8988T (cell line): ENCODE measurements around the gene COLEC11.
"Not testable (repeated sequence)": the region's sequence is repeated elsewhere in the genome, so short reads cannot be mapped to it uniquely, and the experiment has no call there.

Experiments used
- DNase-seq: peaks from one replicate; pipeline ENCODE4 v3.0.0; 2011

The COLEC11 gene

GRCh38 chr2:3606370-3607201 lies 11.7 kb downstream of the COLEC11 start:
- no peak for DNase-seq

GRCh38 chr2:3608373-3609278 lies 13.7 kb downstream of the COLEC11 start:
- no peak for DNase-seq

GRCh38 chr2:3609279-3609673 lies 14.4 kb downstream of the COLEC11 start:
- not testable (repeated sequence) for DNase-seq

GRCh38 chr2:3610415-3610814 lies 15.5 kb downstream of the COLEC11 start:
- DNase-seq = no peak

- DNase-seq = no peak
These were observed 16.1 kb downstream of the COLEC11 start for GRCh38 chr2:3610881-3611505.

GRCh38 chr2:3611589-3611988 lies 16.7 kb downstream of the COLEC11 start:
- no peak for DNase-seq

GRCh38 chr2:3612639-3613523 lies 18.0 kb downstream of the COLEC11 start:
- DNase-seq = no peak

GRCh38 chr2:3613524-3613905 lies 18.6 kb downstream of the COLEC11 start:
- DNase-seq = no peak

- not testable (repeated sequence) for DNase-seq
These were observed 19.8 kb downstream of the COLEC11 start for GRCh38 chr2:3614743-3615142.

GRCh38 chr2:3615541-3616200 lies 20.8 kb downstream of the COLEC11 start:
- not testable (repeated sequence) for DNase-seq

GRCh38 chr2:3616435-3617197 lies 21.7 kb downstream of the COLEC11 start:
- DNase-seq = not testable (repeated sequence)

GRCh38 chr2:3617198-3617890 lies 22.4 kb downstream of the COLEC11 start:
- DNase-seq = no peak

- no peak for DNase-seq
These were observed 23.5 kb downstream of the COLEC11 start for GRCh38 chr2:3618367-3618766.

GRCh38 chr2:3619033-3619432 lies 24.1 kb downstream of the COLEC11 start:
- DNase-seq = no peak

- not testable (repeated sequence) for DNase-seq
These were observed 24.7 kb downstream of the COLEC11 start for GRCh38 chr2:3619661-3620060.

- no peak for DNase-seq
These were observed 25.9 kb downstream of the COLEC11 start for GRCh38 chr2:3620834-3621233.

- no peak for DNase-seq
These were observed 28.1 kb downstream of the COLEC11 start for GRCh38 chr2:3622967-3623366.

- DNase-seq = no peak
These were observed 29.3 kb downstream of the COLEC11 start for GRCh38 chr2:3624059-3624794.

GRCh38 chr2:3625186-3625585 lies 30.3 kb downstream of the COLEC11 start:
- no peak for DNase-seq
